Embryonic facial prominence (tissue), 1 donor: ENCODE results near the gene BLOC1S4.
"Not testable (repeated sequence)": the region's sequence is repeated elsewhere in the genome, so short reads cannot be mapped to it uniquely, and the experiment has no call there.

Experiments used
- DNase-seq: peaks from one replicate; pipeline ENCODE4 v3.0.0-alpha.2; 2016; ENCODE audit errors: extremely low spot score

BLOC1S4 gene

GRCh38 chr4:6716018-6716911 lies at the start of gene BLOC1S4:
BLOC1S4 (plus strand) TSS chr4:6716174; CDS start chr4:6716210, 36 bp downstream.
- peak; percentile 87 for DNase-seq

- no peak for DNase-seq
These were observed 47.6 kb upstream of the BLOC1S4 start for GRCh38 chr4:6668391-6668790.

GRCh38 chr4:6671648-6672047 lies 44.3 kb upstream of the BLOC1S4 start:
- DNase-seq: no peak

- no peak for DNase-seq
These were observed 43.8 kb upstream of the BLOC1S4 start for GRCh38 chr4:6672131-6672530.

- DNase-seq: not testable (repeated sequence)
These were observed 43.3 kb upstream of the BLOC1S4 start for GRCh38 chr4:6672541-6673190.

- not testable (repeated sequence) for DNase-seq
These were observed 42.7 kb upstream of the BLOC1S4 start for GRCh38 chr4:6673191-6673659.

GRCh38 chr4:6673660-6674499 lies 42.1 kb upstream of the BLOC1S4 start:
- peak; percentile 79 for DNase-seq

GRCh38 chr4:6674500-6675149 lies 41.3 kb upstream of the BLOC1S4 start:
- DNase-seq: no peak

GRCh38 chr4:6676722-6677558 lies 39.0 kb upstream of the BLOC1S4 start:
- DNase-seq: no peak

GRCh38 chr4:6680372-6681034 lies 35.5 kb upstream of the BLOC1S4 start:
- no peak for DNase-seq

- DNase-seq: no peak
These were observed 34.8 kb upstream of the BLOC1S4 start for GRCh38 chr4:6681191-6681590.

- no peak for DNase-seq
These were observed 32.9 kb upstream of the BLOC1S4 start for GRCh38 chr4:6682862-6683590.

GRCh38 chr4:6684656-6685055 lies 31.3 kb upstream of the BLOC1S4 start:
- DNase-seq: no peak

GRCh38 chr4:6686104-6686787 lies 29.7 kb upstream of the BLOC1S4 start:
- DNase-seq: no peak

GRCh38 chr4:6687947-6688878 lies 27.8 kb upstream of the BLOC1S4 start:
- no peak for DNase-seq

- peak; percentile 55 for DNase-seq
These were observed 27.0 kb upstream of the BLOC1S4 start for GRCh38 chr4:6688879-6689505.

- no peak for DNase-seq
These were observed 26.4 kb upstream of the BLOC1S4 start for GRCh38 chr4:6689506-6689960.
